K562 (cell line): Measurements from ENCODE around the gene HTR2A. TPM values are rescaled to one million over a fixed set of nuclear protein-coding genes. Genes with fewer than 3 reads are reported as not detected.

Experiments
- ATAC-seq: fragments of 200-7000 bp; cut with Tn5 transposase; 3 replicates; pipeline ENCODE4 v1.9.1; 2020; ENCODE audit warnings: moderate library complexity
- BruUV-seq: library from RNA; stranded (reverse); fragments of 400-500 nt; replicated peaks from 2 replicates; lab custom pipeline; 2021; lab: Mats Ljungman, UMichigan
- CTCF ChIA-PET: fragments of 300-600 bp; formaldehyde crosslinking; extraction: SDS; loops from one replicate; lab custom pipeline; 2021; ENCODE audit warnings: low intra/inter-chr PET ratio; lab: Yijun Ruan, JAX
- POLR2A ChIA-PET: fragments of 300-600, 350-650 bp; sonication (Branson Sonifier 250); formaldehyde crosslinking; extraction: SDS; loops from one replicate; lab custom pipeline; 2021; ENCODE audit warnings: antibody characterized with exemption, inconsistent platforms; lab: Yijun Ruan, JAX
- DNase-seq, 4 experiments: peaks; one replicate each; pipeline versions ENCODE4 v3.0.0 to v3.0.0-alpha.2; 2011 to 2018; ENCODE audit warnings: low spot score in 3 of 4, mixed read lengths in 3 of 4; ENCODE audit errors: extremely low read depth in 1 of 4
- FAIRE-seq: peaks from 2 replicates; lab custom pipeline; 2011; peaks lifted over from hg19 to GRCh38; lab: Jason Lieb, UNC
- H2AFZ ChIP-seq: 2 replicates; pipeline ENCODE4 v1.6.0; 2011; ENCODE audit warnings: low read depth, low read length, control low read depth, inconsistent platforms
- H3K27ac ChIP-seq: fragments of 200-600 bp; 3 replicates; pipeline ENCODE4 v1.8.0; 2011; ENCODE audit warnings: low read depth, mild to moderate bottlenecking, control low read depth, inconsistent platforms, low read length, moderate library complexity, mixed read lengths; ENCODE audit errors: extremely low read depth
- H3K27me3 ChIP-seq, 2 experiments: fragments of 300-600 bp in 1 of 2; 2 replicates in 1 of 2; 3 replicates in 1 of 2; pipeline versions ENCODE4 v1.6.0 to v1.8.0; 2011; ENCODE audit warnings: inconsistent platforms in 2 of 2, low read length in 2 of 2, mild to moderate bottlenecking in 1 of 2, mixed read lengths in 1 of 2, moderate library complexity in 1 of 2; ENCODE audit not compliant: control insufficient read depth in 2 of 2, insufficient read depth in 2 of 2
- H3K36me3 ChIP-seq: fragments of 300-600 bp; 3 replicates; pipeline ENCODE4 v1.8.0; 2011; ENCODE audit warnings: mild to moderate bottlenecking, low read length, inconsistent platforms; ENCODE audit not compliant: control insufficient read depth, insufficient read depth
- H3K4me1 ChIP-seq, 2 experiments: fragments of 200-600 bp in 1 of 2; replicated peaks in 1 of 2; 2 replicates in 1 of 2; 3 replicates in 1 of 2; pipeline versions ENCODE4 v1.5.1 to v1.8.0; 2011; ENCODE audit warnings: inconsistent platforms in 2 of 2, low read length in 2 of 2, mild to moderate bottlenecking in 1 of 2, mixed read lengths in 1 of 2, moderate library complexity in 1 of 2; ENCODE audit not compliant: control insufficient read depth in 2 of 2, insufficient read depth in 2 of 2
- H3K4me2 ChIP-seq: 2 replicates; pipeline ENCODE4 v1.6.1; 2011; ENCODE audit warnings: low read length, control low read depth, inconsistent platforms, mixed read lengths; ENCODE audit not compliant: insufficient read depth
- H3K4me3 ChIP-seq: fragments of 200-600 bp; sonication (generic), shearing (Covaris generic); 2 replicates; pipeline ENCODE4 v1.5.1; 2016; ENCODE audit warnings: control low read depth, inconsistent platforms
- H3K79me2 ChIP-seq: fragments of 200-600 bp; 3 replicates; pipeline ENCODE4 v1.8.0; 2011; ENCODE audit warnings: low read length, inconsistent platforms; ENCODE audit not compliant: control insufficient read depth, insufficient read depth
- H3K9ac ChIP-seq, 2 experiments: 2 replicates each; pipeline versions ENCODE4 v1.6.0 to v1.6.1; 2011; ENCODE audit warnings: low read depth in 2 of 2, low read length in 2 of 2, control low read depth in 1 of 2, inconsistent platforms in 1 of 2, mild to moderate bottlenecking in 1 of 2, mixed read lengths in 1 of 2; ENCODE audit not compliant: insufficient read depth in 1 of 2
- H3K9me1 ChIP-seq: one replicate; pipeline ENCODE4 v1.6.0; 2011; ENCODE audit warnings: inconsistent platforms, mild to moderate bottlenecking, low read length, moderate library complexity; ENCODE audit not compliant: control insufficient read depth, insufficient read depth
- H3K9me3 ChIP-seq: replicated peaks from 2 replicates; pipeline ENCODE4 v1.5.1; 2011; ENCODE audit warnings: low read depth, low read length, inconsistent platforms; ENCODE audit not compliant: control insufficient read depth, insufficient read depth
- H4K20me1 ChIP-seq: replicated peaks from 2 replicates; pipeline ENCODE4 v1.6.1; 2011; ENCODE audit warnings: low read length, inconsistent platforms, mixed read lengths; ENCODE audit not compliant: control insufficient read depth, insufficient read depth
- ASH1L ChIP-seq: fragments of 450-650 bp; IDR thresholded peaks from 2 replicates; pipeline ENCODE4 v1.6.1; 2018; ENCODE audit warnings: borderline replicate concordance, mild to moderate bottlenecking, low read depth; ENCODE audit not compliant: partially characterized antibody
- FOSL1 ChIP-seq: fragments of 200-800 bp; sonication (Bioruptor generic); conservative IDR thresholded peaks from 2 replicates; pipeline ENCODE4 v1.6.1; 2016; ENCODE audit warnings: missing genetic modification characterization, missing compliant biosample characterization
- GATAD2B ChIP-seq: fragments of 450-650 bp; IDR thresholded peaks from 2 replicates; pipeline ENCODE4 v1.6.1; 2017; ENCODE audit warnings: mild to moderate bottlenecking, borderline replicate concordance
- KLF1 ChIP-seq: fragments of 450-650 bp; IDR thresholded peaks from 2 replicates; pipeline ENCODE4 v1.6.1; 2016; ENCODE audit warnings: missing genetic modification characterization, missing compliant biosample characterization
- MGA ChIP-seq: fragments of 450-650 bp; IDR thresholded peaks from 2 replicates; pipeline ENCODE4 v1.6.1; 2016; ENCODE audit warnings: mild to moderate bottlenecking, moderate library complexity
- RBFOX2 ChIP-seq: fragments of 200-400 bp; formaldehyde crosslinking; IDR thresholded peaks from 2 replicates; pipeline ENCODE4 v1.6.1; 2017; ENCODE audit warnings: low read depth, mild to moderate bottlenecking, low read length, moderate library complexity
- SNRNP70 ChIP-seq: fragments of 200-400 bp; formaldehyde crosslinking; optimal IDR thresholded peaks from 2 replicates; pipeline ENCODE3; 2017; ENCODE audit warnings: low read depth, low read length
- ZBTB12 ChIP-seq: fragments of 250-450 bp; sonication (Bioruptor Pico); IDR thresholded peaks from 2 replicates; pipeline ENCODE4 v1.4.0; 2020
- ZNF124 ChIP-seq: sonication (generic); formaldehyde crosslinking; IDR thresholded peaks from 2 replicates; pipeline ENCODE4 v1.8.1; 2022; ENCODE audit warnings: missing genetic modification reagents
- ZNF165 ChIP-seq: fragments of 250-450 bp; sonication (Bioruptor Pico); IDR thresholded peaks from 2 replicates; pipeline ENCODE4 v1.4.0; 2020; ENCODE audit warnings: borderline replicate concordance
- ZNF695 ChIP-seq: fragments of 450-650 bp; formaldehyde crosslinking; IDR thresholded peaks from 2 replicates; pipeline ENCODE4 v1.4.0; 2020; ENCODE audit warnings: mild to moderate bottlenecking, moderate library complexity
- WGBS: fragments of 100-300 bp; shearing (Covaris generic); methylation state at CpG from one replicate; pipeline ENCODE4 v1.1.6; 2016; ENCODE audit warnings: low coverage, mixed read lengths; ENCODE audit not compliant: insufficient coverage; ENCODE audit errors: missing lambda C conversion rate; 5-methylcytosine and 5-hydroxymethylcytosine counted together
- in situ Hi-C: fragments of 300-500 bp; cut with MboI; formaldehyde crosslinking; loops from 4 replicates; pipeline ENCODE4 v1.15.0; 2018; ENCODE audit warnings: inconsistent platforms, mixed read lengths
- intact Hi-C: fragments of 100-400 bp; cut with micrococcal nuclease; formaldehyde crosslinking; loops from 2 replicates; pipeline ENCODE4 v1.14.2; 2022
- polyA plus RNA-seq, 8 experiments: library from polyadenylated mRNA; depleted of rRNA in 4 of 8; stranded (reverse) in 5 of 8; unstranded in 3 of 8; fragments of >200 nt; fragmentation: Nextera tagmentation in 2 of 8; fragmentation: Illumina TruSeq in 1 of 8; extraction: Ambion mirVana in 2 of 8; extraction: Trizol in 1 of 8; gene quantifications; 2 replicates each; pipeline versions ENCODE4 v1.2.1 to v1.2.3, GENCODE V29; 2011 to 2014; ENCODE audit warnings: inconsistent platforms in 1 of 8, missing spikeins in 1 of 8
- total RNA-seq, 7 experiments: library from RNA; depleted of rRNA in 6 of 7; stranded (reverse); fragments of >200 nt in 6 of 7; fragmentation: Illumina TruSeq in 2 of 7; extraction: Trizol in 2 of 7; gene quantifications; 2 replicates each; pipeline versions ENCODE4 v1.2.1 to v1.2.3, GENCODE V29; 2011 to 2021; ENCODE audit warnings: low replicate concordance in 1 of 7

HTR2A gene
- total and polyA plus RNA-seq, 9 of the 15 experiments (the other 6 are each of a cell fraction or from before 2014, with no cell fraction given), result not detected

GRCh38 chr13:46864941-46865340 is 31.9 kb downstream of the HTR2A start:
- Histone ChIP-seq H3K4me2 (no peak overlapping the region), H3K4me3 (no peak overlapping the region), H3K9ac (no peak overlapping the region), H3K4me1 (no peaks in the 10 kb centered on the region), H3K27ac (no peak overlapping the region), H3K79me2 (no peaks in the 10 kb centered on the region), H3K9me3 (no peaks in the 10 kb centered on the region), H3K9me1 (no peaks in the 10 kb centered on the region), H3K36me3 (no peaks in the 10 kb centered on the region), H3K27me3 (no peaks in the 10 kb centered on the region), H2AFZ (no peak overlapping the region), H4K20me1 (no peaks in the 10 kb centered on the region)
- POLR2A ChIA-PET, result no interaction called here
- DNase-seq (no peak), ATAC-seq (no peak), FAIRE-seq (no peak)
- in situ Hi-C loops, result no loop called here
- CTCF ChIA-PET, result no interaction called here
- WGBS, result 0% methylated on average over 3 of the region's 3 CpGs
- intact Hi-C loops, result no loop called here
- no TSS peak for BruUV-seq
- TF ChIP-seq KLF1 (tag) (no peak), ASH1L (no peak), GATAD2B (no peak), MGA (no peak), ZNF695 (CRISPR knock-in tag) (no peak), SNRNP70 (no peak), ZNF165 (CRISPR knock-in tag) (no peak), FOSL1 (tag) (no peak), ZBTB12 (CRISPR knock-in tag) (no peak), RBFOX2 (no peak), ZNF124 (no peak)
